K562 (cell line): ENCODE measurements around the gene CYS1. TPM values are rescaled to one million over a fixed set of nuclear protein-coding genes. Genes with fewer than 3 reads are reported as not detected.

Experiments
- ATAC-seq: fragments of 200-7000 bp; cut with Tn5 transposase; 3 replicates; pipeline ENCODE4 v1.9.1; 2020; ENCODE audit warnings: moderate library complexity
- BruUV-seq: library from RNA; stranded (reverse); fragments of 400-500 nt; replicated peaks from 2 replicates; lab custom pipeline; 2021; lab: Mats Ljungman, UMichigan
- CTCF ChIA-PET: fragments of 300-600 bp; formaldehyde crosslinking; extraction: SDS; loops from one replicate; lab custom pipeline; 2021; ENCODE audit warnings: low intra/inter-chr PET ratio; lab: Yijun Ruan, JAX
- POLR2A ChIA-PET: fragments of 300-600, 350-650 bp; sonication (Branson Sonifier 250); formaldehyde crosslinking; extraction: SDS; loops from one replicate; lab custom pipeline; 2021; ENCODE audit warnings: antibody characterized with exemption, inconsistent platforms; lab: Yijun Ruan, JAX
- DNase-seq, 4 experiments: peaks; one replicate each; pipeline versions ENCODE4 v3.0.0 to v3.0.0-alpha.2; 2011 to 2018; ENCODE audit warnings: low spot score in 3 of 4, mixed read lengths in 3 of 4; ENCODE audit errors: extremely low read depth in 1 of 4
- FAIRE-seq: peaks from 2 replicates; lab custom pipeline; 2011; peaks lifted over from hg19 to GRCh38; lab: Jason Lieb, UNC
- H2AFZ ChIP-seq: 2 replicates; pipeline ENCODE4 v1.6.0; 2011; ENCODE audit warnings: low read depth, low read length, control low read depth, inconsistent platforms
- H3K27ac ChIP-seq: fragments of 200-600 bp; 3 replicates; pipeline ENCODE4 v1.8.0; 2011; ENCODE audit warnings: low read depth, mild to moderate bottlenecking, control low read depth, inconsistent platforms, low read length, moderate library complexity, mixed read lengths; ENCODE audit errors: extremely low read depth
- H3K27me3 ChIP-seq, 2 experiments: fragments of 300-600 bp in 1 of 2; 2 replicates in 1 of 2; 3 replicates in 1 of 2; pipeline versions ENCODE4 v1.6.0 to v1.8.0; 2011; ENCODE audit warnings: inconsistent platforms in 2 of 2, low read length in 2 of 2, mild to moderate bottlenecking in 1 of 2, mixed read lengths in 1 of 2, moderate library complexity in 1 of 2; ENCODE audit not compliant: control insufficient read depth in 2 of 2, insufficient read depth in 2 of 2
- H3K36me3 ChIP-seq: fragments of 300-600 bp; 3 replicates; pipeline ENCODE4 v1.8.0; 2011; ENCODE audit warnings: mild to moderate bottlenecking, low read length, inconsistent platforms; ENCODE audit not compliant: control insufficient read depth, insufficient read depth
- H3K4me1 ChIP-seq, 2 experiments: fragments of 200-600 bp in 1 of 2; replicated peaks in 1 of 2; 2 replicates in 1 of 2; 3 replicates in 1 of 2; pipeline versions ENCODE4 v1.5.1 to v1.8.0; 2011; ENCODE audit warnings: inconsistent platforms in 2 of 2, low read length in 2 of 2, mild to moderate bottlenecking in 1 of 2, mixed read lengths in 1 of 2, moderate library complexity in 1 of 2; ENCODE audit not compliant: control insufficient read depth in 2 of 2, insufficient read depth in 2 of 2
- H3K4me2 ChIP-seq: 2 replicates; pipeline ENCODE4 v1.6.1; 2011; ENCODE audit warnings: low read length, control low read depth, inconsistent platforms, mixed read lengths; ENCODE audit not compliant: insufficient read depth
- H3K4me3 ChIP-seq: fragments of 200-600 bp; sonication (generic), shearing (Covaris generic); 2 replicates; pipeline ENCODE4 v1.5.1; 2016; ENCODE audit warnings: control low read depth, inconsistent platforms
- H3K79me2 ChIP-seq: fragments of 200-600 bp; 3 replicates; pipeline ENCODE4 v1.8.0; 2011; ENCODE audit warnings: low read length, inconsistent platforms; ENCODE audit not compliant: control insufficient read depth, insufficient read depth
- H3K9ac ChIP-seq, 2 experiments: 2 replicates each; pipeline versions ENCODE4 v1.6.0 to v1.6.1; 2011; ENCODE audit warnings: low read depth in 2 of 2, low read length in 2 of 2, control low read depth in 1 of 2, inconsistent platforms in 1 of 2, mild to moderate bottlenecking in 1 of 2, mixed read lengths in 1 of 2; ENCODE audit not compliant: insufficient read depth in 1 of 2
- H3K9me1 ChIP-seq: one replicate; pipeline ENCODE4 v1.6.0; 2011; ENCODE audit warnings: inconsistent platforms, mild to moderate bottlenecking, low read length, moderate library complexity; ENCODE audit not compliant: control insufficient read depth, insufficient read depth
- H3K9me3 ChIP-seq: replicated peaks from 2 replicates; pipeline ENCODE4 v1.5.1; 2011; ENCODE audit warnings: low read depth, low read length, inconsistent platforms; ENCODE audit not compliant: control insufficient read depth, insufficient read depth
- H4K20me1 ChIP-seq: replicated peaks from 2 replicates; pipeline ENCODE4 v1.6.1; 2011; ENCODE audit warnings: low read length, inconsistent platforms, mixed read lengths; ENCODE audit not compliant: control insufficient read depth, insufficient read depth
- ARID1B ChIP-seq: fragments of 450-650 bp; IDR thresholded peaks from 2 replicates; pipeline ENCODE4 v1.6.1; 2016; ENCODE audit warnings: antibody characterized with exemption, mild to moderate bottlenecking, inconsistent platforms
- DIDO1 ChIP-seq: fragments of 450-650 bp; IDR thresholded peaks from 2 replicates; pipeline ENCODE4 v1.6.1; 2016; ENCODE audit warnings: low read depth, missing biosample characterization, missing genetic modification characterization
- NR1H2 ChIP-seq: sonication (generic); formaldehyde crosslinking; IDR thresholded peaks from 2 replicates; pipeline ENCODE4 v1.4.0; 2020; ENCODE audit warnings: mild to moderate bottlenecking, missing genetic modification reagents
- PRPF4 ChIP-seq: fragments of 200-400 bp; formaldehyde crosslinking; IDR thresholded peaks from one replicate; pipeline ENCODE4 v1.6.1; 2017; ENCODE audit warnings: low read length, low read depth, mild to moderate bottlenecking; ENCODE audit not compliant: insufficient read depth, poor library complexity, severe bottlenecking
- TAF7 ChIP-seq: fragments of 450-650 bp; IDR thresholded peaks from 2 replicates; pipeline ENCODE4 v1.6.1; 2016; ENCODE audit warnings: missing genetic modification characterization, missing compliant biosample characterization
- TAL1 ChIP-seq: fragments of 450-650 bp; IDR thresholded peaks from 2 replicates; pipeline ENCODE4 v1.6.1; 2016; ENCODE audit warnings: mild to moderate bottlenecking
- WGBS: fragments of 100-300 bp; shearing (Covaris generic); methylation state at CpG from one replicate; pipeline ENCODE4 v1.1.6; 2016; ENCODE audit warnings: low coverage, mixed read lengths; ENCODE audit not compliant: insufficient coverage; ENCODE audit errors: missing lambda C conversion rate; 5-methylcytosine and 5-hydroxymethylcytosine counted together
- in situ Hi-C: fragments of 300-500 bp; cut with MboI; formaldehyde crosslinking; loops from 4 replicates; pipeline ENCODE4 v1.15.0; 2018; ENCODE audit warnings: inconsistent platforms, mixed read lengths
- intact Hi-C: fragments of 100-400 bp; cut with micrococcal nuclease; formaldehyde crosslinking; loops from 2 replicates; pipeline ENCODE4 v1.14.2; 2022
- polyA plus RNA-seq, 8 experiments: library from polyadenylated mRNA; depleted of rRNA in 4 of 8; stranded (reverse) in 5 of 8; unstranded in 3 of 8; fragments of >200 nt; fragmentation: Nextera tagmentation in 2 of 8; fragmentation: Illumina TruSeq in 1 of 8; extraction: Ambion mirVana in 2 of 8; extraction: Trizol in 1 of 8; gene quantifications; 2 replicates each; pipeline versions ENCODE4 v1.2.1 to v1.2.3, GENCODE V29; 2011 to 2014; ENCODE audit warnings: inconsistent platforms in 1 of 8, missing spikeins in 1 of 8
- total RNA-seq, 7 experiments: library from RNA; depleted of rRNA in 6 of 7; stranded (reverse); fragments of >200 nt in 6 of 7; fragmentation: Illumina TruSeq in 2 of 7; extraction: Trizol in 2 of 7; gene quantifications; 2 replicates each; pipeline versions ENCODE4 v1.2.1 to v1.2.3, GENCODE V29; 2011 to 2021; ENCODE audit warnings: low replicate concordance in 1 of 7
- TF ChIP-seq, protein P1 (sequence below): fragments of 200-800 bp; sonication (Bioruptor generic); IDR thresholded peaks from 2 replicates; pipeline ENCODE4 v1.6.1; 2017; ENCODE audit warnings: missing genetic modification characterization, missing compliant biosample characterization
- TF ChIP-seq, protein P2 (sequence below): fragments of 250-450 bp; sonication (Bioruptor Pico); IDR thresholded peaks from 2 replicates; pipeline ENCODE4 v1.8.0; 2022; ENCODE audit warnings: moderate library complexity, mild to moderate bottlenecking, inconsistent platforms
- TF ChIP-seq, protein P3 (sequence below): sonication (generic); formaldehyde crosslinking; IDR thresholded peaks from 2 replicates; pipeline ENCODE4 v1.8.1; 2023; ENCODE audit warnings: mild to moderate bottlenecking, missing genetic modification reagents

The CYS1 gene
- total and polyA plus RNA-seq, 9 of the 15 experiments (the other 6 are each of a cell fraction or from before 2014, with no cell fraction given): 0.11 to 0.13 TPM; not detected in 7

DNA sequence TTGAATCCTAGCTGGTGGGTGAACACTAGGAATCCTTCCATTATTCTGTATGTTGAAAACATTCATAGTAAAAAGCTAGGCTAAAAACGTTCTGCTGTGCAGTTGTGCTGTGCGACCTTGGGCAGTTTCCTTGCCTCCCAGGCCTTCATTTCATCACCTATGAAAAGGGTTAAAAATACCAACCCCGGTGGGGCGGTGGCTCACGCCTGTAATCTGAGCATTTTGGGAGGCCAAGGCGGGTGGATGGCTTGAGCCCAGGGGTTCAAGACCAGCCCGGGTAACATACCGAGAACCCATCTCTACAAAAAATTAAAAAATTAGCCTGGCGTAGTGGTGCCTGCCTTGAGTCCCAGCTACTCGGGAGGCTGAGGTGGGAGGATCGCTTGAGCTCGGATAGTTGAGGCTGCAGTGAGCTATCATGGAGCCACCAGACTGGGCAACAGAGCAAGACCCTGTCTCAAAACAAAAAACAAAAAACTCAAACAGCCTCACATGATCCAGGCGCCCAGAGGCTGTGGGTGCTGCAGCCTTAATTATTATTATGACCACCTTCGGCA lies 39.5 kb upstream of the CYS1 start (continued):
- TF ChIP-seq, protein P1, sequence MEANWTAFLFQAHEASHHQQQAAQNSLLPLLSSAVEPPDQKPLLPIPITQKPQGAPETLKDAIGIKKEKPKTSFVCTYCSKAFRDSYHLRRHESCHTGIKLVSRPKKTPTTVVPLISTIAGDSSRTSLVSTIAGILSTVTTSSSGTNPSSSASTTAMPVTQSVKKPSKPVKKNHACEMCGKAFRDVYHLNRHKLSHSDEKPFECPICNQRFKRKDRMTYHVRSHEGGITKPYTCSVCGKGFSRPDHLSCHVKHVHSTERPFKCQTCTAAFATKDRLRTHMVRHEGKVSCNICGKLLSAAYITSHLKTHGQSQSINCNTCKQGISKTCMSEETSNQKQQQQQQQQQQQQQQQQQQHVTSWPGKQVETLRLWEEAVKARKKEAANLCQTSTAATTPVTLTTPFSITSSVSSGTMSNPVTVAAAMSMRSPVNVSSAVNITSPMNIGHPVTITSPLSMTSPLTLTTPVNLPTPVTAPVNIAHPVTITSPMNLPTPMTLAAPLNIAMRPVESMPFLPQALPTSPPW (CRISPR knock-in tag): no peak
- TF ChIP-seq TAF7 (tag) (peak; percentile 52), DIDO1 (no peak), TAL1 (no peak), ARID1B (no peak; the same call in 1 of the 2 replicates), NR1H2 (0 out of 2 replicates have a peak, but pooled peaks have one; percentile 15)
- TF ChIP-seq, protein P2, sequence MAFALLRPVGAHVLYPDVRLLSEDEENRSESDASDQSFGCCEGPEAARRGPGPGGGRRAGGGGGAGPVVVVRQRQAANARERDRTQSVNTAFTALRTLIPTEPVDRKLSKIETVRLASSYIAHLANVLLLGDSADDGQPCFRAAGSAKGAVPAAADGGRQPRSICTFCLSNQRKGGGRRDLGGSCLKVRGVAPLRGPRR: peak; percentile 74; the same call in 1 of the 2 replicates

DNA sequence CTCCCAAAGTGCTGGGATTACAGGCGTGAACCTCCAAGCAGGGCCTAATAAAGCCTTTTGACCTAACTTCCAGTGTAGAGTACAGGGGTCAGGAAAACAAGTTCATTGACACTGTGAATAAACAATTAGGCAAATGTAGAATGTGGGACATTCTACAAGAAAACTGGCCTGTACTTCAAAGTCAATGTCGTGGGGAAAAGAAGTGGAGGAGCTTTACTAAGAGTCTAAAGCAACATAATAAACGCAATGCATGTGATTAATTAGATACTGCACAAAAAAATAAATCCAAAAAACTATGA lies 38.8 kb upstream of the CYS1 start:
- Histone ChIP-seq H3K4me3 (no peak overlapping the region), H3K36me3 (peaks cover 10% of the 10 kb centered on the region), H3K27ac (peak overlapping the region; percentile 99; the same call in 2 of the 3 replicates), H3K79me2 (peaks cover 51% of the 10 kb centered on the region), H3K4me2 (no peak overlapping the region), H3K9me3 (no peaks in the 10 kb centered on the region), H3K9me1 (no peaks in the 10 kb centered on the region), H3K9ac (peak overlapping the region in 1 of 2 experiments; percentile 100; a peak in 1 of 4 replicates), H3K27me3 (no peaks in the 10 kb centered on the region), H4K20me1 (no peaks in the 10 kb centered on the region; the same call in 1 of the 2 replicates), H2AFZ (peak overlapping the region; percentile 88; the same call in 1 of the 2 replicates), H3K4me1 (peaks cover 10 to 25% of the 10 kb centered on the region in 2 experiments)
- DNase-seq: peak in 1 of 4 experiments; percentile 1
- no peak for TF ChIP-seq PRPF4
- TF ChIP-seq, protein P3, sequence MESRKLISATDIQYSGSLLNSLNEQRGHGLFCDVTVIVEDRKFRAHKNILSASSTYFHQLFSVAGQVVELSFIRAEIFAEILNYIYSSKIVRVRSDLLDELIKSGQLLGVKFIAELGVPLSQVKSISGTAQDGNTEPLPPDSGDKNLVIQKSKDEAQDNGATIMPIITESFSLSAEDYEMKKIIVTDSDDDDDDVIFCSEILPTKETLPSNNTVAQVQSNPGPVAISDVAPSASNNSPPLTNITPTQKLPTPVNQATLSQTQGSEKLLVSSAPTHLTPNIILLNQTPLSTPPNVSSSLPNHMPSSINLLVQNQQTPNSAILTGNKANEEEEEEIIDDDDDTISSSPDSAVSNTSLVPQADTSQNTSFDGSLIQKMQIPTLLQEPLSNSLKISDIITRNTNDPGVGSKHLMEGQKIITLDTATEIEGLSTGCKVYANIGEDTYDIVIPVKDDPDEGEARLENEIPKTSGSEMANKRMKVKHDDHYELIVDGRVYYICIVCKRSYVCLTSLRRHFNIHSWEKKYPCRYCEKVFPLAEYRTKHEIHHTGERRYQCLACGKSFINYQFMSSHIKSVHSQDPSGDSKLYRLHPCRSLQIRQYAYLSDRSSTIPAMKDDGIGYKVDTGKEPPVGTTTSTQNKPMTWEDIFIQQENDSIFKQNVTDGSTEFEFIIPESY (CRISPR knock-in tag): 0 out of 2 replicates have a peak, but pooled peaks have one; percentile 4
- POLR2A ChIA-PET: interaction anchor here (0.6 to 3.6 kb wide), 4 partner anchors 11 to 38 kb away, joined by 3 to 10 read pairs (median 4); no protein-coding TSS in a partner anchor
- 73% methylated on average over 3 of the region's 3 CpGs for WGBS
- ATAC-seq: no peak
- CTCF ChIA-PET: no interaction called here
- in situ Hi-C loops (no loop called here), intact Hi-C loops (no loop called here)
- no peak for FAIRE-seq
- BruUV-seq: no TSS peak
